T-helper 2 cell treated with Interferon-gamma antibody and Interleukin-4, amounts not matched to agents 100 ng/mL and 5 ng/mL, for 36 hours (primary cell): Measurements from ENCODE around the gene TXNIP. TPM values are rescaled to one million over a fixed set of nuclear protein-coding genes. Genes with fewer than 3 reads are reported as not detected.
"Not testable (repeated sequence)": the region's sequence is repeated elsewhere in the genome, so short reads cannot be mapped to it uniquely, and the experiment has no call there.

Source experiments
- intact Hi-C: fragments of 100-400 bp; cut with micrococcal nuclease; formaldehyde crosslinking; loops from one replicate; pipeline ENCODE4 v1.15.1; 2023
- total RNA-seq: library from RNA; stranded (reverse); gene quantifications from 2 replicates; pipeline ENCODE4 v1.2.3, GENCODE V29; 2022

TXNIP gene
- 226 and 231 TPM in 2 replicates for total RNA-seq

GRCh38 chr1:145996433-145997015 lies at the start of gene TXNIP:
TSS of gene TXNIP (minus strand) at chr1:145996579. CDS start at chr1:145996266, 313 bp downstream.
- intact Hi-C loops = loop anchor here (1.0 to 2.0 kb wide), 6 partner anchors 11 to 78 kb away; partner anchors contain the start of genes PEX11B and RBM8A

- intact Hi-C loops = no loop called here
These were observed 43.4 kb upstream of the TXNIP start for GRCh38 chr1:146039844-146040194.

- intact Hi-C loops = loop anchor here (1.0 to 2.0 kb wide), 5 partner anchors 14 to 110 kb away; partner anchors contain the start of genes RBM8A and TXNIP
These were observed 40.7 kb upstream of the TXNIP start for GRCh38 chr1:146036965-146037646.

GRCh38 chr1:146036241-146036964 lies 40.0 kb upstream of the TXNIP start:
- intact Hi-C loops = loop anchor here (2.0 kb wide), 3 partner anchors 14 to 80 kb away; partner anchors contain the start of gene TXNIP

GRCh38 chr1:146035048-146035423 lies 38.7 kb upstream of the TXNIP start:
- intact Hi-C loops = loop anchor here (1.0 kb wide), 1 partner anchor 176 kb away; the partner anchor contains the start of gene PIAS3

GRCh38 chr1:146032631-146033219 lies 36.3 kb upstream of the TXNIP start:
- intact Hi-C loops = no loop called here

GRCh38 chr1:146031476-146031875 lies 35.1 kb upstream of the TXNIP start:
- intact Hi-C loops = no loop called here

- intact Hi-C loops = no loop called here
These were observed 32.7 kb upstream of the TXNIP start for GRCh38 chr1:146029117-146029516.

GRCh38 chr1:146026650-146027049 lies 30.3 kb upstream of the TXNIP start:
- intact Hi-C loops = not testable (repeated sequence)

GRCh38 chr1:146025787-146026495 lies 29.6 kb upstream of the TXNIP start:
- intact Hi-C loops = not testable (repeated sequence)

- intact Hi-C loops = no loop called here
These were observed 26.2 kb upstream of the TXNIP start for GRCh38 chr1:146022403-146023127.

GRCh38 chr1:146021622-146022402 lies 25.4 kb upstream of the TXNIP start, which contains the start of gene HJV:
TSS of gene HJV (minus strand) at chr1:146021735. CDS start at chr1:146020231, 1,504 bp downstream.
- intact Hi-C loops = no loop called here

- intact Hi-C loops = no loop called here
These were observed 24.7 kb upstream of the TXNIP start for GRCh38 chr1:146021050-146021445.

- intact Hi-C loops = no loop called here
These were observed 24.0 kb upstream of the TXNIP start for GRCh38 chr1:146020058-146021049.

GRCh38 chr1:146019231-146020057 lies 23.1 kb upstream of the TXNIP start:
- intact Hi-C loops = no loop called here

- intact Hi-C loops = no loop called here
These were observed 20.5 kb upstream of the TXNIP start for GRCh38 chr1:146016891-146017290.

- intact Hi-C loops = no loop called here
These were observed 17.2 kb upstream of the TXNIP start for GRCh38 chr1:146013559-146013922.
